ENCODE data around the gene IRX6.

DNA sequence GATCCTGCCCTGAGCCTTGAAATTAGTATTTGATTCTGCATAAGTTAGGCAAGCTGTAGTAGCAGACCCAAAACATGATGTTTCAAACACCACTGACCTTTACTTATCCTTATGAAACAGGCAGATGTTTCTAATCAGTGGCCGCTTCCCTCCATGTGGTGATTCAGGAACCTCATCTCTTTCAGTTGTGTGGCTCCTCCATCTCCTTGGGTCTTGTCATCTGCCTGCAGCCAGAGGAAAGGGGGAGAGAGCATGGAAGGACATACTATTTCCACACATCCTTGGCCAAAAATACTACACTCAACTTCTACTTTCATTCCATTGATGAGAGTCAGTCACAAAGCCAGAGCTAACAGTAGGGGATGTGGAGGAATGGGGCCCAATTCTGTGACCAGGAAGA lies 41.6 kb upstream of the IRX6 start:
- TF ChIP-seq POLR2AphosphoS5 (IDR thresholded peaks at IDR 0.05) (no peak), CTCF (IDR thresholded peaks at IDR 0.05) (no peak)
